CMK (cell line): ENCODE data around the gene CPA5.

Experiments used
- DNase-seq: peaks from one replicate; pipeline ENCODE4 v3.0.0-alpha.2; 2010; ENCODE audit warnings: low read depth

The CPA5 gene

GRCh38 chr7:130379019-130379418 lies 34.4 kb downstream of the CPA5 start:
- no peak for DNase-seq

GRCh38 chr7:130379532-130379920 lies 34.9 kb downstream of the CPA5 start:
- no peak for DNase-seq

GRCh38 chr7:130379921-130380860 lies 35.6 kb downstream of the CPA5 start, which contains the start of gene CPA1:
Gene CPA1 (plus strand): TSS chr7:130380494. CDS start chr7:130380521, 27 bp downstream.
- DNase-seq, result no peak

GRCh38 chr7:130380861-130381455 lies 36.3 kb downstream of the CPA5 start:
- no peak for DNase-seq

- DNase-seq, result no peak
Observed at GRCh38 chr7:130381468-130382312, 37.1 kb downstream of the CPA5 start.

GRCh38 chr7:130383187-130383980 lies 38.8 kb downstream of the CPA5 start:
- DNase-seq, result no peak

GRCh38 chr7:130384371-130384801 lies 39.8 kb downstream of the CPA5 start:
- DNase-seq, result no peak

GRCh38 chr7:130384841-130385599 lies 40.4 kb downstream of the CPA5 start:
- no peak for DNase-seq

GRCh38 chr7:130385600-130386066 lies 41.0 kb downstream of the CPA5 start:
- no peak for DNase-seq

GRCh38 chr7:130386876-130387275 lies 42.3 kb downstream of the CPA5 start:
- no peak for DNase-seq

- no peak for DNase-seq
Observed at GRCh38 chr7:130387306-130387627, 42.7 kb downstream of the CPA5 start.

- DNase-seq, result no peak
Observed at GRCh38 chr7:130387628-130388403, 43.2 kb downstream of the CPA5 start.

- DNase-seq, result no peak
Observed at GRCh38 chr7:130388671-130389070, 44.1 kb downstream of the CPA5 start.

- no peak for DNase-seq
Observed at GRCh38 chr7:130390486-130390885, 45.9 kb downstream of the CPA5 start.

GRCh38 chr7:130393101-130393561 lies 48.5 kb downstream of the CPA5 start:
- DNase-seq, result no peak

- no peak for DNase-seq
Observed at GRCh38 chr7:130393841-130394411, 49.3 kb downstream of the CPA5 start.

- peak; percentile 91 for DNase-seq
Observed at GRCh38 chr7:130394421-130395195, 50.0 kb downstream of the CPA5 start.

GRCh38 chr7:130395421-130395820 lies 50.8 kb downstream of the CPA5 start:
- no peak for DNase-seq

GRCh38 chr7:130396109-130396508 lies 51.5 kb downstream of the CPA5 start:
- DNase-seq, result no peak
